OCI-LY7 (cell line): ENCODE data around the gene R3HDM4. TPM values are rescaled to one million over a fixed set of nuclear protein-coding genes. Genes with fewer than 3 reads are reported as not detected.
"Not testable (repeated sequence)": the region's sequence is repeated elsewhere in the genome, so short reads cannot be mapped to it uniquely, and the experiment has no call there.

ENCODE experiments used
- BruUV-seq: library from RNA; stranded (reverse); fragments of 400-500 nt; replicated peaks from 2 replicates; lab custom pipeline; 2021; lab: Mats Ljungman, UMichigan
- CTCF ChIA-PET: fragments of 300-600 bp; sonication (Branson Sonifier 250); formaldehyde crosslinking; loops from one replicate; lab custom pipeline; 2022; ENCODE audit warnings: antibody characterized with exemption; ENCODE audit not compliant: unreplicated experiment; lab: Charles Lee
- POLR2A ChIA-PET: fragments of 300-600 bp; sonication (Branson Sonifier 250); formaldehyde crosslinking; loops from one replicate; lab custom pipeline; 2022; ENCODE audit warnings: antibody characterized with exemption; lab: Charles Lee
- DNase-seq: peaks from one replicate; pipeline ENCODE4 v3.0.0-alpha.2; 2015; ENCODE audit warnings: low spot score
- H2AFZ ChIP-seq: fragments of 200-600 bp; sonication (generic), shearing (Covaris generic); 2 replicates; pipeline ENCODE4 v1.6.1; 2014; ENCODE audit warnings: mild to moderate bottlenecking, antibody characterized with exemption, low read length, moderate library complexity
- H3K27ac ChIP-seq: fragments of 200-600 bp; sonication (generic); 2 replicates; pipeline ENCODE4 v1.5.1; 2014; ENCODE audit warnings: mixed run types, low read depth, mild to moderate bottlenecking, moderate library complexity, low read length, inconsistent platforms; ENCODE audit not compliant: poor library complexity, severe bottlenecking
- H3K36me3 ChIP-seq: fragments of 200-600 bp; sonication (generic); 2 replicates; pipeline ENCODE4 v1.6.1; 2014; ENCODE audit warnings: mild to moderate bottlenecking, antibody characterized with exemption, low read length, moderate library complexity, mixed read lengths; ENCODE audit not compliant: insufficient read depth
- H3K4me1 ChIP-seq: fragments of 200-600 bp; sonication (generic); 2 replicates; pipeline ENCODE4 v1.5.1; 2014; ENCODE audit warnings: mild to moderate bottlenecking, low read length; ENCODE audit not compliant: insufficient read depth, poor library complexity, severe bottlenecking
- H3K4me2 ChIP-seq: fragments of 200-600 bp; sonication (generic); 2 replicates; pipeline ENCODE4 v1.6.1; 2014; ENCODE audit warnings: mild to moderate bottlenecking, low read length
- H3K4me3 ChIP-seq: fragments of 200-600 bp; sonication (generic); 2 replicates; pipeline ENCODE4 v1.5.1; 2014; ENCODE audit warnings: mild to moderate bottlenecking, low read depth, low read length; ENCODE audit not compliant: poor library complexity, severe bottlenecking
- H3K79me2 ChIP-seq: fragments of 200-600 bp; sonication (generic); 2 replicates; pipeline ENCODE4 v1.6.1; 2016; ENCODE audit warnings: low read depth, mild to moderate bottlenecking, low read length, moderate library complexity, mixed read lengths; ENCODE audit not compliant: insufficient read depth
- H3K9me2 ChIP-seq: fragments of 200-600 bp; sonication (generic); 2 replicates; pipeline ENCODE4 v1.6.1; 2016; ENCODE audit warnings: mild to moderate bottlenecking, low read length, mixed read lengths; ENCODE audit not compliant: insufficient read depth
- H3K9me3 ChIP-seq: fragments of 200-600 bp; sonication (generic); 2 replicates; pipeline ENCODE4 v1.6.1; 2014; ENCODE audit warnings: mild to moderate bottlenecking, mixed run types, low read length, mixed read lengths
- H4K20me1 ChIP-seq: fragments of 200-600 bp; sonication (generic); 2 replicates; pipeline ENCODE4 v1.6.1; 2014; ENCODE audit warnings: mild to moderate bottlenecking, antibody characterized with exemption, low read length, moderate library complexity, mixed read lengths; ENCODE audit not compliant: insufficient read depth
- CTCF ChIP-seq: fragments of 200-600 bp; sonication (generic); conservative IDR thresholded peaks from 2 replicates; pipeline ENCODE4 v1.5.1; 2014; ENCODE audit warnings: mild to moderate bottlenecking, antibody characterized with exemption, low read length, moderate library complexity, mixed read lengths
- EZH2phosphoT487 ChIP-seq: fragments of 200-600 bp; sonication (generic); IDR thresholded peaks from 2 replicates; pipeline ENCODE4 v1.6.1; 2018; ENCODE audit warnings: low read depth, borderline replicate concordance, mild to moderate bottlenecking, mixed run types, antibody characterized with exemption, low read length, moderate library complexity, mixed read lengths
- intact Hi-C: fragments of 100-400 bp; cut with micrococcal nuclease; formaldehyde crosslinking; loops from one replicate; pipeline ENCODE4 v1.10.0; 2022; ENCODE audit not compliant: unreplicated experiment
- total RNA-seq, 2 experiments: library from RNA; depleted of rRNA in 1 of 2; stranded (reverse); fragments of >200 nt in 1 of 2; shearing (Covaris generic) in 1 of 2; gene quantifications; 2 replicates each; pipeline ENCODE4 v1.2.3, GENCODE V29; 2014 to 2022

R3HDM4 gene
- total RNA-seq, 2 experiments from 2014 or later = 43.5 to 64.9 TPM

GRCh38 chr19:854549-854948 is 58.5 kb downstream of the R3HDM4 start:
- no peaks in the 10 kb centered on the region for H3K79me2 ChIP-seq
- TF ChIP-seq CTCF (no peak), EZH2phosphoT487 (no peak)
- POLR2A ChIA-PET = interaction anchor here (0.7 kb wide), 1 partner anchor 18 kb away, joined by 3 read pairs; no protein-coding TSS in a partner anchor
- H3K36me3 ChIP-seq = no peaks in the 10 kb centered on the region
- H3K4me2 ChIP-seq = no peak overlapping the region
- no TSS peak for BruUV-seq
- no peak for DNase-seq
- no peak overlapping the region for H3K27ac ChIP-seq
- H2AFZ ChIP-seq = no peak overlapping the region
- H3K4me3 ChIP-seq = no peak overlapping the region
- H4K20me1 ChIP-seq = no peaks in the 10 kb centered on the region; the same call in 1 of the 2 replicates
- no peaks in the 10 kb centered on the region for H3K9me2 ChIP-seq
- H3K9me3 ChIP-seq = no peaks in the 10 kb centered on the region
- CTCF ChIA-PET = no interaction called here
- intact Hi-C loops = no loop called here
- no peaks in the 10 kb centered on the region for H3K4me1 ChIP-seq

- POLR2A ChIA-PET, CTCF ChIA-PET: not testable (repeated sequence)
These were observed 59.3 kb downstream of the R3HDM4 start for GRCh38 chr19:853614-854220.

GRCh38 chr19:853014-853585 is 59.9 kb downstream of the R3HDM4 start:
- no peak for DNase-seq
- POLR2A ChIA-PET = no interaction called here
- no peak overlapping the region for H3K27ac ChIP-seq
- no peaks in the 10 kb centered on the region for H3K79me2 ChIP-seq
- no TSS peak for BruUV-seq
- H3K4me2 ChIP-seq = no peak overlapping the region
- H2AFZ ChIP-seq = no peak overlapping the region
- no peaks in the 10 kb centered on the region for H3K9me3 ChIP-seq
- H3K4me1 ChIP-seq = no peaks in the 10 kb centered on the region
- no peak for TF ChIP-seq EZH2phosphoT487
- intact Hi-C loops = no loop called here
- H3K4me3 ChIP-seq = no peak overlapping the region
- no peaks in the 10 kb centered on the region for H3K36me3 ChIP-seq
- no peaks in the 10 kb centered on the region; the same call in 1 of the 2 replicates for H4K20me1 ChIP-seq
- no peaks in the 10 kb centered on the region for H3K9me2 ChIP-seq
- CTCF ChIA-PET = no interaction called here

More at GRCh38 chr19:853614-854220, 59.3 kb downstream of the R3HDM4 start:
- H3K4me1 ChIP-seq, H3K9me3 ChIP-seq, H3K4me3 ChIP-seq, H3K9me2 ChIP-seq, DNase-seq, H3K79me2 ChIP-seq, H2AFZ ChIP-seq, BruUV-seq, intact Hi-C loops, H3K36me3 ChIP-seq, H3K27ac ChIP-seq, H3K4me2 ChIP-seq, H4K20me1 ChIP-seq: not testable (repeated sequence)
